ENCODE measurements around the gene SLC23A2.

DNA sequence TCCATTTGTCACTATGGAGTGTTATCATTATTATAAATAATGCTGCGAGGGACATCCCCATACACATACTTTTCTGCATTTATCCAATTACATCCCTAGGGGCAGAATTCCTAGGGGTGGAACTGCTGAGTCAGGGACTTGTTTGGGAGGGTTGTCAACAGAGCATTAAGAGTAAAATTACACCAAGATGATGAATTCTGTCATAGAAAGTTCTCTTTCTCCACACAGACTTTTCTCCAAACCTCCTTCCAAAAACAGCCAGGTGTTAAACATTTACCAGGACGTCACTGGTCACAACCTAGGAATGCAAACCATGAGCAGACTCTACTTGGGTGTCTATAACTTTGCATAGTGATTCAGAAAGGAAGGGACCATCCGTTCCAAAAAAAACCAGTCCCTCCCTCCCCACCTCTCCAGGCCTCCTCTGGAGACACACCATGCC, 184.1 kb downstream of the SLC23A2 start:
- no peak for TF ChIP-seq ZNF565 (CRISPR knock-in tag; conservative IDR thresholded peaks at IDR 0.05; ENCODE audit: low read depth)
- TF ChIP-seq RARB (CRISPR knock-in tag; IDR thresholded peaks at IDR 0.05) = no peak
- TF ChIP-seq, protein P1, sequence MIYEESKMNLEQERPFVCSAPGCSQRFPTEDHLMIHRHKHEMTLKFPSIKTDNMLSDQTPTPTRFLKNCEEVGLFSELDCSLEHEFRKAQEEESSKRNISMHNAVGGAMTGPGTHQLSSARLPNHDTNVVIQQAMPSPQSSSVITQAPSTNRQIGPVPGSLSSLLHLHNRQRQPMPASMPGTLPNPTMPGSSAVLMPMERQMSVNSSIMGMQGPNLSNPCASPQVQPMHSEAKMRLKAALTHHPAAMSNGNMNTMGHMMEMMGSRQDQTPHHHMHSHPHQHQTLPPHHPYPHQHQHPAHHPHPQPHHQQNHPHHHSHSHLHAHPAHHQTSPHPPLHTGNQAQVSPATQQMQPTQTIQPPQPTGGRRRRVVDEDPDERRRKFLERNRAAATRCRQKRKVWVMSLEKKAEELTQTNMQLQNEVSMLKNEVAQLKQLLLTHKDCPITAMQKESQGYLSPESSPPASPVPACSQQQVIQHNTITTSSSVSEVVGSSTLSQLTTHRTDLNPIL (CRISPR knock-in tag; IDR thresholded peaks at IDR 0.05; ENCODE audit: low read depth) = no peak
- no peak for TF ChIP-seq ARNTL (CRISPR knock-in tag; IDR thresholded peaks at IDR 0.05; ENCODE audit: borderline replicate concordance, low read depth)
- TF ChIP-seq OSR1 (CRISPR knock-in tag; IDR thresholded peaks at IDR 0.05) = no peak
- TF ChIP-seq, protein P2, sequence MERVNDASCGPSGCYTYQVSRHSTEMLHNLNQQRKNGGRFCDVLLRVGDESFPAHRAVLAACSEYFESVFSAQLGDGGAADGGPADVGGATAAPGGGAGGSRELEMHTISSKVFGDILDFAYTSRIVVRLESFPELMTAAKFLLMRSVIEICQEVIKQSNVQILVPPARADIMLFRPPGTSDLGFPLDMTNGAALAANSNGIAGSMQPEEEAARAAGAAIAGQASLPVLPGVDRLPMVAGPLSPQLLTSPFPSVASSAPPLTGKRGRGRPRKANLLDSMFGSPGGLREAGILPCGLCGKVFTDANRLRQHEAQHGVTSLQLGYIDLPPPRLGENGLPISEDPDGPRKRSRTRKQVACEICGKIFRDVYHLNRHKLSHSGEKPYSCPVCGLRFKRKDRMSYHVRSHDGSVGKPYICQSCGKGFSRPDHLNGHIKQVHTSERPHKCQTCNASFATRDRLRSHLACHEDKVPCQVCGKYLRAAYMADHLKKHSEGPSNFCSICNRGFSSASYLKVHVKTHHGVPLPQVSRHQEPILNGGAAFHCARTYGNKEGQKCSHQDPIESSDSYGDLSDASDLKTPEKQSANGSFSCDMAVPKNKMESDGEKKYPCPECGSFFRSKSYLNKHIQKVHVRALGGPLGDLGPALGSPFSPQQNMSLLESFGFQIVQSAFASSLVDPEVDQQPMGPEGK (CRISPR knock-in tag; IDR thresholded peaks at IDR 0.05; ENCODE audit: borderline replicate concordance) = no peak
- TF ChIP-seq, protein P3, sequence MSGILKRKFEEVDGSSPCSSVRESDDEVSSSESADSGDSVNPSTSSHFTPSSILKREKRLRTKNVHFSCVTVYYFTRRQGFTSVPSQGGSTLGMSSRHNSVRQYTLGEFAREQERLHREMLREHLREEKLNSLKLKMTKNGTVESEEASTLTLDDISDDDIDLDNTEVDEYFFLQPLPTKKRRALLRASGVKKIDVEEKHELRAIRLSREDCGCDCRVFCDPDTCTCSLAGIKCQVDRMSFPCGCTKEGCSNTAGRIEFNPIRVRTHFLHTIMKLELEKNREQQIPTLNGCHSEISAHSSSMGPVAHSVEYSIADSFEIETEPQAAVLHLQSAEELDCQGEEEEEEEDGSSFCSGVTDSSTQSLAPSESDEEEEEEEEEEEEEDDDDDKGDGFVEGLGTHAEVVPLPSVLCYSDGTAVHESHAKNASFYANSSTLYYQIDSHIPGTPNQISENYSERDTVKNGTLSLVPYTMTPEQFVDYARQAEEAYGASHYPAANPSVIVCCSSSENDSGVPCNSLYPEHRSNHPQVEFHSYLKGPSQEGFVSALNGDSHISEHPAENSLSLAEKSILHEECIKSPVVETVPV (CRISPR knock-in tag; IDR thresholded peaks at IDR 0.05) = no peak
- TF ChIP-seq PPARA (CRISPR knock-in tag; IDR thresholded peaks at IDR 0.05; ENCODE audit: borderline replicate concordance) = no peak
- no peak for TF ChIP-seq GLIS3 (CRISPR knock-in tag; IDR thresholded peaks at IDR 0.05)
- no peak for TF ChIP-seq ZFP30 (CRISPR knock-in tag; IDR thresholded peaks at IDR 0.05)
- no peak for TF ChIP-seq ZFP3 (CRISPR knock-in tag; IDR thresholded peaks at IDR 0.05)
- TF ChIP-seq ISL1 (CRISPR knock-in tag; IDR thresholded peaks at IDR 0.05) = no peak
- TF ChIP-seq, protein P4, sequence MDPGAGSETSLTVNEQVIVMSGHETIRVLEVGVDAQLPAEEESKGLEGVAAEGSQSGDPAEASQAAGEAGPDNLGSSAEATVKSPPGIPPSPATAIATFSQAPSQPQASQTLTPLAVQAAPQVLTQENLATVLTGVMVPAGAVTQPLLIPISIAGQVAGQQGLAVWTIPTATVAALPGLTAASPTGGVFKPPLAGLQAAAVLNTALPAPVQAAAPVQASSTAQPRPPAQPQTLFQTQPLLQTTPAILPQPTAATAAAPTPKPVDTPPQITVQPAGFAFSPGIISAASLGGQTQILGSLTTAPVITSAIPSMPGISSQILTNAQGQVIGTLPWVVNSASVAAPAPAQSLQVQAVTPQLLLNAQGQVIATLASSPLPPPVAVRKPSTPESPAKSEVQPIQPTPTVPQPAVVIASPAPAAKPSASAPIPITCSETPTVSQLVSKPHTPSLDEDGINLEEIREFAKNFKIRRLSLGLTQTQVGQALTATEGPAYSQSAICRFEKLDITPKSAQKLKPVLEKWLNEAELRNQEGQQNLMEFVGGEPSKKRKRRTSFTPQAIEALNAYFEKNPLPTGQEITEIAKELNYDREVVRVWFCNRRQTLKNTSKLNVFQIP (CRISPR knock-in tag; IDR thresholded peaks at IDR 0.05; ENCODE audit: borderline replicate concordance, low read depth) = no peak
- TF ChIP-seq ZNF70 (CRISPR knock-in tag; IDR thresholded peaks at IDR 0.05) = no peak

Measured in SK-N-SH treated with all-trans-retinoic acid at 6 μM for 48 hours (cell line).